ENCODE measurements around the gene MRPL24.

MRPL24 gene

GRCh38 chr1:156743367-156744302 lies 2.7 kb upstream of the MRPL24 start:
- H3K4me3 ChIP-seq (ENCODE audit: low read depth, low read length), result no peak overlapping the region
- TF ChIP-seq CTCF (IDR thresholded peaks at IDR 0.05; ENCODE audit: low read depth, low read length, missing control alignments), result no peak
- DNase-seq (ENCODE audit: low read depth), result no peak

GRCh38 chr1:156742801-156743200 lies 1.9 kb upstream of the MRPL24 start:
- no peak for DNase-seq (ENCODE audit: low read depth)
- no peak overlapping the region for H3K4me3 ChIP-seq (ENCODE audit: low read depth, low read length)
- no peak for TF ChIP-seq CTCF (IDR thresholded peaks at IDR 0.05; ENCODE audit: low read depth, low read length, missing control alignments)

GRCh38 chr1:156742017-156742416 lies 1.1 kb upstream of the MRPL24 start:
- no peak for TF ChIP-seq CTCF (IDR thresholded peaks at IDR 0.05; ENCODE audit: low read depth, low read length, missing control alignments)
- H3K4me3 ChIP-seq (ENCODE audit: low read depth, low read length), result no peak overlapping the region
- DNase-seq (ENCODE audit: low read depth), result no peak

GRCh38 chr1:156741481-156741983 lies 644 bp upstream of the MRPL24 start:
- H3K4me3 ChIP-seq (ENCODE audit: low read depth, low read length), result peak overlapping the region; percentile 42
- no peak for TF ChIP-seq CTCF (IDR thresholded peaks at IDR 0.05; ENCODE audit: low read depth, low read length, missing control alignments)
- no peak for DNase-seq (ENCODE audit: low read depth)

- H3K4me3 ChIP-seq (ENCODE audit: low read depth, low read length), result peak overlapping the region; percentile 88
Observed at GRCh38 chr1:156740237-156740740, 599 bp downstream of the MRPL24 start.

GRCh38 chr1:156738916-156739315 lies 2.0 kb downstream of the MRPL24 start:
- no peak for DNase-seq (ENCODE audit: low read depth)
- H3K4me3 ChIP-seq (ENCODE audit: low read depth, low read length), result no peak overlapping the region
- TF ChIP-seq CTCF (IDR thresholded peaks at IDR 0.05; ENCODE audit: low read depth, low read length, missing control alignments), result no peak

More at GRCh38 chr1:156740237-156740740, 599 bp downstream of the MRPL24 start:
- TF ChIP-seq CTCF (IDR thresholded peaks at IDR 0.05; ENCODE audit: low read depth, low read length, missing control alignments), result no peak
- DNase-seq (ENCODE audit: low read depth), result no peak

Data from GM12864 (cell line).